SK-MEL-5 (cell line): ENCODE results near the gene SLC39A5. TPM values are rescaled to one million over a fixed set of nuclear protein-coding genes. Genes with fewer than 3 reads are reported as not detected.
A peak's percentile ranks its signal among the peaks of the same experiment; 100 is the strongest.

Experiments
- DNase-seq: peaks from one replicate; pipeline ENCODE4 v3.0.0-alpha.2; 2016; ENCODE audit warnings: low read depth, low spot score
- in situ Hi-C: cut with HindIII; loops from 2 replicates; pipeline ENCODE4 v1.10.0; 2016; ENCODE audit warnings: low sequenced_read_pairs, high pct_unique_total_duplicates, low pct_unique_long_range_greater_than_20kb
- total RNA-seq: library from RNA; depleted of rRNA; stranded (reverse); fragments of >200 nt; shearing (Covaris generic); gene quantifications from 2 replicates; pipeline ENCODE4 v1.2.3, GENCODE V29; 2014

Gene SLC39A5
- total RNA-seq, 1 experiment from 2014 or later, result not detected

- in situ Hi-C loops, result no loop called here
- DNase-seq, result no peak
Measured at GRCh38 chr12:56205445-56205844, 24.4 kb upstream of the SLC39A5 start.

- DNase-seq, result peak; percentile 81
- in situ Hi-C loops, result no loop called here
Measured at GRCh38 chr12:56206452-56207166, 23.2 kb upstream of the SLC39A5 start.

- no peak for DNase-seq
- in situ Hi-C loops, result no loop called here
Measured at GRCh38 chr12:56208006-56208405, 21.8 kb upstream of the SLC39A5 start.

GRCh38 chr12:56212361-56212760 lies 17.5 kb upstream of the SLC39A5 start:
- DNase-seq, result no peak
- in situ Hi-C loops, result no loop called here

GRCh38 chr12:56213878-56214277 lies 16.0 kb upstream of the SLC39A5 start:
- in situ Hi-C loops, result no loop called here
- DNase-seq, result no peak

- in situ Hi-C loops, result no loop called here
Measured at GRCh38 chr12:56216461-56216860, 13.4 kb upstream of the SLC39A5 start.

GRCh38 chr12:56219840-56220239 lies 10.0 kb upstream of the SLC39A5 start:
- no peak for DNase-seq
- in situ Hi-C loops, result no loop called here

More at GRCh38 chr12:56216461-56216860, 13.4 kb upstream of the SLC39A5 start:
- no peak for DNase-seq

GRCh38 chr12:56220611-56221231 lies 9.1 kb upstream of the SLC39A5 start:
- in situ Hi-C loops, result no loop called here
- DNase-seq, result no peak

- peak; percentile 35 for DNase-seq
Measured at GRCh38 chr12:56221232-56221756, 8.6 kb upstream of the SLC39A5 start.

GRCh38 chr12:56221757-56222530 lies 7.9 kb upstream of the SLC39A5 start, which contains the start of gene RNF41:
TSS of gene RNF41 (minus strand) at chr12:56221922. CDS start at chr12:56214047, 7,875 bp downstream.
- in situ Hi-C loops, result no loop called here

More at GRCh38 chr12:56221232-56221756, 8.6 kb upstream of the SLC39A5 start:
- in situ Hi-C loops, result no loop called here

GRCh38 chr12:56222531-56222895 lies 7.3 kb upstream of the SLC39A5 start:
- in situ Hi-C loops, result no loop called here
- DNase-seq, result no peak

More at GRCh38 chr12:56221757-56222530, 7.9 kb upstream of the SLC39A5 start, which contains the start of gene RNF41:
- peak; percentile 97 for DNase-seq

GRCh38 chr12:56223571-56224101 lies 6.2 kb upstream of the SLC39A5 start:
- no peak for DNase-seq
- in situ Hi-C loops, result no loop called here

GRCh38 chr12:56224102-56224701 lies 5.6 kb upstream of the SLC39A5 start, which contains the start of gene NABP2:
TSS of gene NABP2 (plus strand) at chr12:56224342. CDS start at chr12:56224857, 515 bp downstream.
- in situ Hi-C loops, result no loop called here
- DNase-seq, result peak; percentile 99

- no peak for DNase-seq
- in situ Hi-C loops, result no loop called here
Measured at GRCh38 chr12:56224954-56225353, 4.9 kb upstream of the SLC39A5 start.

- in situ Hi-C loops, result no loop called here
- no peak for DNase-seq
Measured at GRCh38 chr12:56229082-56229481, 769 bp upstream of the SLC39A5 start.

- no peak for DNase-seq
- in situ Hi-C loops, result no loop called here
Measured at GRCh38 chr12:56230432-56231183, 757 bp downstream of the SLC39A5 start.

- in situ Hi-C loops, result no loop called here
- DNase-seq, result no peak
Measured at GRCh38 chr12:56231184-56231582, 1.3 kb downstream of the SLC39A5 start.
